ENCODE measurements around the gene NPAS3.

The NPAS3 gene

DNA sequence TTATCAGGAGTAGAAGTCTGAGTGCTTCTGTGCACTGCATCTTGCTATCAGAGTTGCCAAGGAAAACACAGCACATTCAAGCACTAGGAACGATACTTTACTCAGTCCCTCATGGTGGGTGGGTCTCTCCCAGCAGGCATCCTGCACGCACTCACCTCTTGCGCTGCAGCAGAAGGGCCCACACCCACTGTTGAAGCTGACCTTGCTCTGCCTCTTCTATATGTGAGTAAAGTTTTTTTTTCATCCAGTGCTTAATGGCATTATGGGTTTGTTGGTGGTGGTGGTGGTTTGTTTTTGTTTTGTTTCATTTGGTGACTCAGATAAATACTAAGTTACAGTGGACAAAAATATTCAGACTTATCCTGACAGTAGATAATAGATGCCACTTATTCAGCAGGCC is 663.7 kb downstream of the NPAS3 start:
- DNase-seq = no peak

DNA sequence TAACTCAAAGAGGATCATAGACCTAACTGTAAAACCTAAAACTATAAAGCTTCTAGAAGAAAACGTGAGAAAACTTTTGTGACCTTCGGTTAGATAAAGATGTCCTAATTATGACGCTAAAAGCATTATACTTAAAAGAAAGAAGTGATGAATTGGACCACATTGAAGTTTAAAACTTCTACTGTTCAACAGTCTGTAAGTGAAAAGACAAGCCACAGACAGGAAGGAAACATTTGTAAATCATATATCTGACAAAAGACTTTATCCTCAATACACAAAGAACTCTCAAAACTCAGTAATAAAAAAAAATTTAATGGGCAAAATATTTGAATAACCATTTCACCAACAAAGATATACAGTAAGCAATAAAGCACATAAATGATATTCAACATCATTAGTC is 667.9 kb downstream of the NPAS3 start:
- DNase-seq = no peak

DNA sequence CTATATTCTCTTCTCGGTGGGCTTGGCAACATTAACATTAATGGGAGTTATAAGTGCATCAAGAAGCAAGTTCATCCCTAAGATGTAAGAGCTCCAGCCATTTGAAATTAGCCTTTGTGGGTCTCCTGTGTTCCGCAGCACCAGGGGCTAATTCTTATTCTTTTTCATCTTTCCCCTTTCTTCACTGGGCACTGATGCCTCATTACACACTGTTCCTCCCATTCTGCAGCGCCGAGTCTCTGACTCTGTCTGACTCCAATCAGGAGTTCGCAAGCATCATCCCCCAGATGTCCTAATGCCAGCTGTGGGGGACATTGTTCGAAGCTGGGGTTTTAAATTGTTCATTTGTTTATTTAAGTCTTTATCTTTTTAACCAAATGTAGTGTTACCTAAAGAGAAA is 670.9 kb downstream of the NPAS3 start:
- no peak for DNase-seq

DNA sequence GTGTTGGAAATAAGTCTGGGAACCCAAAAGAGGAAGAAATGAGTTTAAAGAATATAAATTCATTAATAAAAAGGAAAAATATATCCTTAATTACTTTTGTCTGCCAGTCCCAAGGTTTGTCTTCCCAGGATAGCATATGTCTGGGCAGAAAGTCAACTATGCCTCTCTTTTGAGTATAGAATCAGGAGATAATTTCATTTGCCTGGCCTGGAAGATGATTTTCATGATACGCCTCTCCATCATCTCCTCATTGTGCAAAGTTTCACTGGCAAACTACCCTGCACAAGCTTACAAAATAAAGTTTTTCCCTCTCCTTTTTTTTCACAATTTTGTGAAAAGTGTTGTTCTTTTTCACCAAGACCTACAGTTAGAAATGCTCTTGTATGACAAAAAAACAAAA is 671.4 kb downstream of the NPAS3 start:
- no peak for DNase-seq

- DNase-seq = no peak
These were observed 672.9 kb downstream of the NPAS3 start for GRCh38 chr14:33611405-33612196.

GRCh38 chr14:33612197-33612505 is 673.5 kb downstream of the NPAS3 start:
- no peak for DNase-seq

DNA sequence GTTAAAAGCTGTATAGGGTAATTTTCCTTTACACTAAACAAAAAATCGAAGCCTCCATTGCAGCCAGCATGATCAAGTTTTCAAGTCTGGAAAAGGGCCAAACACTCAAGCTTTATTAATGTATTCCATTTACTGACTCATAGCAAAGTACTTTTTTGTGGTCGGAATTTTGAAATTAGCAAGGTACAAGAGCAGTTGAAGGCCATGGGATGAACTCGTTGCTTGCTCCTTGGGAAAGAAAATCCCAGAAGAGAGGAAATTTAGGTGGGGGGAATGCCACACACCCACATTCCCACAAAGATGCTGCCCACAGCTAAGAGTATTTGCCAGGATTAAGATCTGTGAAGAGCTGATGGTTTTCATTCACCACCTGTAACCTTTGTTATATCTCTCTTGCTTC is 678.5 kb downstream of the NPAS3 start:
- no peak for DNase-seq

- DNase-seq = no peak
These were observed 679.9 kb downstream of the NPAS3 start for GRCh38 chr14:33618361-33619105.

- DNase-seq = no peak
These were observed 683.8 kb downstream of the NPAS3 start for GRCh38 chr14:33622496-33622895.

GRCh38 chr14:33629792-33630191 is 691.1 kb downstream of the NPAS3 start:
- DNase-seq = no peak

- DNase-seq = no peak
These were observed 692.3 kb downstream of the NPAS3 start for GRCh38 chr14:33631021-33631420.

DNA sequence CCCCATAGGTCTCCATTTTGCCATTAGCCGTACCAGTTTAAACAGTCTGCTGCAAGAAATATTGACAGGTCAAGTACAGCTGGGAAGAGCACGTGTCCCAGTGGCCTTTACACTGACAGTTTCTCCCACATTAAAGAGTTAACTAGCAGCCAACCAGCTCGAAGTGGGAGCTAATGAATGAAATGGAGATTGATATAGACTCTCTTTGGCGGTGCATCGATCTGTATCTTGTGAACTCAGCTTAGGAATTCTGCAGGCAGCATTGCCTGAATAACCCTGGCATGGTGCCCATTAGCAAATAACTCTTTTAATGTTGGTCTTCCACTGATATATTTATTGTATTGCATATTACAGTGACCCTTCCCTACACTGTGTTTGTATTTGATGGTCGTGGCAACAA is 692.8 kb downstream of the NPAS3 start:
- no peak for DNase-seq

DNA sequence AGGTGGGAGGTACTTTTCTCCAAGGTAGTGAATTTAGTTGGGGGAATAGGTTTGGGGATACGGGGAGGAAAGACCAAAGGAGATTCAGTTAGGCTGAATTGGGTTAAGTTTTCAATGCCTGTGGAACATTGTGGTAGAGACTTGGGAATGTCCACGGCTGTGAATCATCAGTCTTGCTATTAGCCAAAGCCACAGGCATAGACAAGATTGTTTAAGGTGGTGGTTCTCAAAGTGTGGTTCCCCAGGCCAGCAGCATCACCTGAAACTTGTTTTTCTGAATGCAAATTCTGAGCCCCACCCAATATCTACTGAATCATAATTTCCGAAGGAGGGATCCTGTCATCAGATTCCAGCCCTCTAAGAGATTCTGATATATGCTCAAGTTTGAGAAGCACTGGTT is 696.0 kb downstream of the NPAS3 start:
- DNase-seq = no peak

DNA sequence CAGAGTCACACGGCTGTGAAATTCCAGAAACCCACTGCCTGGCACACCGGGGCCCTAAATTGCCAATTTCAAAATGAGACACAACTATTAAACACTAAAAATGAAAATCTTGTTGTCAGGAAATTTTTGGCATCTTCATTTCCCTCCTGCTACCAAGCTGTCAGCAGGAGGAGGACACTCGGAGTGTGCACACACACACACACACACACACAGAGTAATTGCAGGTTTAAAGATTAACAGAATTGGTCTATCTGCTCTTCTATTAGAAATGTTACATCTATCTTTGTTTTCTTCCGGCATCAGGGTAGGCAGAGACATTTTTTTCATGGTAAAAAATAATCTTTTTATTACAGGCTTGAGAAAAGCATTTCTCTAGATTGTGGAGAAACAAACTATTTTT is 698.0 kb downstream of the NPAS3 start:
- no peak for DNase-seq

DNA sequence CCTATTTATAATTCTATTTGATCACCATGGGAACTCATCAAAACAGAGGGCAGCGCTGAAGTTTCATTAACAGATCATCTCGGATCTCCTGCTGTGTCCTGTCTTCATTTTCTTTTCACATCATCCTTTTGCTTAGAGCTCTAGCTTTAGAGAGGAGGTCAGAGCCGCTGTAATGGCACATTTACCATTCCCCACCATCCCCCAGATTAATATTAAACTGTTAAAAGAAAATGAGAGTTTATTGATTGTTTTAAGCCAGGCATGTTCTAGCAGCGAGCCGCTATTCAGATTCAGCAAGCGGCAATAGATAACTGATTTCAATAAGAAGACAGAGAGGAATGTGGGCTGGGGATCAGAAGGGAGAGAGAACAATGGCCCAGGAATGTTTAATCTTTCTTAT is 703.4 kb downstream of the NPAS3 start:
- DNase-seq = no peak

DNA sequence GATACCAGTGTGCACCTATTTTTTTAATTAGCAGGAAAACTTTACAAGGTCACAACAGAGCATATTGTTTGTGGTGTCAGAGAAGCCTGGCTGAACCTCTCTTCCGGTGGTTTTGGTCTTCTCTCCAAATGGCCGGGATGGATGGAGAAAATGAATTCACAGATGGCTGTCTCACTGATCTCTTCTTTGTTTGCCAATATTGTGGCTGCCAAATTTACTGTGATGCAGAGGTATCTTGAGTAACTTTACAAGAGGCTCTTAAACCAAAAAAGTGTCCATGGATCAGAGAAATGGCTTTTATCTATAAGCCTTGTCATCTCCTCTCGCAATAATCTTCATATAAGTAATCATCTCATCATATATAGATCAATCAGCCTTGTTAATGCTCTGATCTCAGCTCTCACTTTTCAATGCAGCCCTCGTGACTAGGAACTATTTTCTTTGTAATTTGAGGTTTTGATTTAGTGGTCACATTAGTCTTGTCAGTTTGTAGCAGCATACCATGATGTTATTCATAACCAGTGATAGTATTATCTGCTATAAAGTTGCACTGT is 704.1 kb downstream of the NPAS3 start:
- DNase-seq = no peak

DNA sequence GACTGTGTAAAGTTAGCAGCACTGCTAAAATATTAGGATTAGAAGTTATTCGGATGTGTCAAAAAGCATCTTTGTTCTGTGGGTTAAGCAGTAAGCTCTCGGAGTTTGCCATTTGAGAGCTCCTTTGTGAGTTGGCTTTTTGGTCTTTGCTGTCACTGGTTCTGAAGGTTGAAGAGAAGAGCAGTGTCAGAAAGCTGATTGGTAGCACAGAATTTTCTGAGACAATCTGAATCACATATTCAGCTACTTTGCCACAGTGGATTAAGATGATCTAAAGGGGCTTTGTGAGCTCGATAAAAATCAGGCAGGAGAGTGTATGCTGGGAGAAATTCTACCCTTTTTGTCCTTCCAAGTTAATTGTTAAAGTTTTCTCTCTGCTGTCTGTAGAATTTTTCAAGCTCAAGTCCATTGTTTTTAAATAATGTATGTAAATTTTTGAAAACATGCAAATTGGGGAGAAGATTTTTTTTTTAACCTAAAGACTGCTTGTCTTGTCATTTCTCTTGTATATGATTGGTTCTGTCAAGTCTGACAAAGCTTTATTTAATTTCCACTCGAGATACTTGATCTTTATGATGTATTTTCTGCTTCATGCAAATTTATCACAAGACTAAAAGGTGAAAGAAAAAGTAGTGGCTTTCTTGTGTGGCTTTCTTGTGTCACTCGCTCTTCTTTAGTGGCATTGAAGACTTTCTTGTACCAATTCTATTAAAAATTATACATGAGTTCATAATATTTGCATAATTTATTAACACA is 704.9 kb downstream of the NPAS3 start:
- DNase-seq = no peak

DNA sequence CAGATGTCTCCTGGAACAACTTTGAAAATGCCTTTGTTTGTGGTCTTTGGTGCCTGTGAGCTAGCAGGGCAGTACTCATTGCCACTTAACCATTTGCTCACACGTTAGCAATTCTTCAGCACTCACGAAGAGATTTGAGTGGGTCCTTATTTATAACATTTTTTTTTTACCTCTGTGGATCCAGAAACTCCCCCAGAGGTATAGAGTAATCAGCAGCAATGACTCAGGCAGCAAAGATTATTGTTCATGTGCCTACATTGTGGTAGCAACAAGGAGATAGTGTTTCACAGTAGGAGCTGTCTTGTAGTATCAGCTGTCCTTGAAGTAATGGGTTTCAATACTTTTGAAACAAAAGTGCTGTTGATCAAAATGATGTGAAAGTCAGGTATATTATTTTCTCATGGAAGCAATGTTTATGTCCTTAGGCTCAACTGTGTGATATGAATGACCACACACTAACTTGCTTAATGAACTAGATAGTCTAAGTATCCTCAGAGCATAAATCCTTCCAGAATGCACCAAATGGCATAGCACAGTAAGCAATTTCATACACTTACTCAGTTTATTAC is 708.1 kb downstream of the NPAS3 start:
- DNase-seq = no peak

GRCh38 chr14:33647385-33647786 is 708.7 kb downstream of the NPAS3 start:
- DNase-seq = no peak

GRCh38 chr14:33650430-33650829 is 711.8 kb downstream of the NPAS3 start:
- DNase-seq = no peak

DNA sequence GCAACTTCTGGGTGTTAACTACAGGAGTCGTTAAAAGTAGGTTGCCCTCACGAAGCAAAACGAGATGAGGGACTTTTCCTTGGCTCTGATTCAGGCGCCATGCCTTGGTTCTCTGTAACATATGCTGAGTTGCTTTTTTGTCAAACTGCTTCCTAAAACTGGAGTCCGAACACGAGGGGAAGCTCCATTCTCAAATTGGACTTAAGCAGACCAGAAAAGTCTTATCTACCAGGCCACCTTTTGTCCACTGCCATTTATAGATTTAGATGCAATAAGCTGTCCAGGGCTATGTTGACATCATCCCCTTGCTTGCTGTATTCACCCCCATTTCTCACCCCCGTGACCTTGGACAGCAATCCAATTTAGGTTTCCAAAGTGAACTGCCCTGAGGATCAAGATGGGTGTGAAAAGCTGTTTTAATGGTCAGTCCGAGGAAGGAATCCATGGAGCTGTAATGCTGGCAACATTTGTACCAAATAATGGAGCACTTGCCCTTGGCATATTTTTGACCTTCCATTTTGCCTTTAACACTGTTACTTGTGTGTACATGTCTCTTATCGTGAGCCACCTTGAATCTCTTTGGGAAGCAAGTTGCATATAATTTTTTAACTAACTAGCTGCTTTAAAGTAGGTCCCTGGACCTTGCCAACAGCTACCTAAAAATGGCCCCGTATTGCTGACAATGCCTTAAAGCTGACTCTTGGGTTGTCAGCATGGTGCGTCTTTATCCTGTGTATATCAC is 714.1 kb downstream of the NPAS3 start:
- no peak for DNase-seq

DNA sequence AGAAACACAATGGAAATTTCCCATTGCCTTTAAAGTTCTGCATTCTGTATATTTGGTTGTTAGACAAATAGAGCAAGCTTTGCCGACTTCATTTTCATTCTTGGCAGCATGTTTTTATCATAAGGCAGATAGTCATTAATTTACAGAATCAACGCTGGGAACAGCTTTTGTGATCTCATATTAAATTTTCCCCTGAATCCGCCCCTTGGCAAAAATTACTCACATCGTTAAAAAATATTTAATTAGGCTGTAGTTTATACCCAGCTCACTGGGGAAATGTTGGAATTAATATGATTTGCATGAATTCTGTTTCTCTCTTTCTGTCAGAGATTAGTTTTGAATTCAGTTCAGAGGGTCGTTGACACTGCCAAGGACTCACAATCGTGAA is 714.6 kb downstream of the NPAS3 start:
- no peak for DNase-seq

DNA sequence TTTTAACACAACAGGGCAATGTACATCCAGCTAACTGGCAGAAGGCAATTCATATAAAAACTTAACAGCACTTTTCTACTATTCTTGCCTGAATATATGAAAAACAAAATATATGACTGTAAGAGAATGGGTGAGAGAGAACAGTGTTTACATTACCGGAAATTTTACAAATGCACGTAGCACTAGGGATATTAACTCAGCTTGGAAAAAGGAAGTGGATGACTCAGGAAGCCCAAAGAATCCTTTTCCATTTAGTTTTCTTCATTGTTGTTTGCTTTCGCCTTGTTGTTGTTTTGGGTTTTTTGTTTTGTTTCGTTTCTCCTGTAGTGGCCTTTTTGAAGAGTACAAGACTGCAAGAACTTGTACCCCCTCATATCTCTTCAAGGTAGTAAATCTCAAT is 716.7 kb downstream of the NPAS3 start:
- DNase-seq = no peak
